ENCODE measurements around the gene CCDC157. TPM values are rescaled to one million over a fixed set of nuclear protein-coding genes. Genes with fewer than 3 reads are reported as not detected.

Gene CCDC157
- polyA plus RNA-seq, 3 donors, result 0.50 to 3.7 (median 0.54) TPM

DNA sequence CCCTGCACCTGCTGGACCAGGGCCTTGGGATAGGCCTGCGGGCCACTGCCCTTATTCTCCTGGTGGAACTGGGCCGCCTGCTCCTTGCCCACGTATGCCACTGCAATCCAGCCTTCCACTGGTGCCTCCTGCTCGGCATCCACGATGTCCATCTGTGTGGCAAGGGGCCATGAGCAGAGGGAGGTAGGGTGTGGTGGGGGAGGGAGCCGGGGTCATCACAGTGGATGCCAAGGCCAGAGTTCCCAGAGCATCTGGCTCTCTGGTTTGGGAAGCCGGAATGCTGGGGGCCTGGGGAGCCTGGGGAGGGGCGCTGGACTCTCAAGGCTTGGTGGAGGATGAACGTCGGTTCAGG lies 29.8 kb downstream of the CCDC157 start:
- Histone ChIP-seq H4K20me1 (ENCODE audit: insufficient read depth, low read length) (no peaks in the 10 kb centered on the region), H3K36me3 (replicated peaks in 1 of 2; ENCODE audit: control insufficient read depth in 1 of 2, insufficient read depth in 2 of 2, low read length in 2 of 2) (peaks cover 0 to 15% of the 10 kb centered on the region in 2 donors), H3K4me1 (ENCODE audit: control insufficient read depth in 1 of 2, insufficient read depth in 2 of 2, low read length in 2 of 2) (peaks cover 10% of the 10 kb centered on the region in 2 donors), H3K9ac (ENCODE audit: insufficient read depth, low read length, poor library complexity, severe bottlenecking) (peak overlapping the region; percentile 55), H3K27ac (ENCODE audit: low read depth in 1 of 2, low read length in 2 of 2) (no peak overlapping the region), H2AFZ (ENCODE audit: insufficient read depth, low read depth, low read length, poor library complexity, severe bottlenecking) (peak overlapping the region; percentile 86), H3K4me3 (replicated peaks in 1 of 3; ENCODE audit: low read depth in 2 of 3, low read length in 3 of 3) (peak overlapping the region; percentile 14 to 75 (median 51)), H3K79me2 (ENCODE audit: insufficient read depth, low read length) (no peaks in the 10 kb centered on the region), H3K9me3 (replicated peaks in 1 of 2; ENCODE audit: control insufficient read depth in 1 of 2, insufficient read depth in 1 of 2, low read length in 2 of 2) (no peaks in the 10 kb centered on the region), H3K4me2 (replicated peaks; ENCODE audit: extremely low read depth, low read length, poor library complexity, severe bottlenecking) (peak overlapping the region; percentile 88), H3K27me3 (ENCODE audit: control insufficient read depth in 2 of 2, insufficient read depth in 2 of 2, low read length in 2 of 2) (no peaks in the 10 kb centered on the region)
- Mint-ChIP-seq H3K4me3 (peak overlapping the region; percentile 82 to 88), H3K4me1 (peaks cover 14% of the 10 kb centered on the region), H3K27me3 (ENCODE audit: low read depth in 3 of 3) (peaks cover 1 to 8% (median 4%) of the 10 kb centered on the region in 3 donors), H3K9me3 (peaks cover 0 to 4% (median 0%) of the 10 kb centered on the region in 7 donors), H3K36me3 (peaks cover 7 to 8% of the 10 kb centered on the region in 2 donors), H3K27ac (peak overlapping the region in 5 of 7 donors; percentile 60 to 85 (median 80))
- 32% methylated on average over 10 of the region's 10 CpGs for WGBS (ENCODE audit: insufficient coverage)
- intact Hi-C loops (cut with micrococcal nuclease), result loop anchor here (1.0 to 5.0 kb wide), 5 partner anchors 30 to 279 kb away; partner anchors contain the start of genes CASTOR1 (in 1 of the 2), CCDC157 (in 1 of the 2), MTFP1 (in 1 of the 2) and SF3A1 (in 1 of the 2)
- TF ChIP-seq, protein P1, sequence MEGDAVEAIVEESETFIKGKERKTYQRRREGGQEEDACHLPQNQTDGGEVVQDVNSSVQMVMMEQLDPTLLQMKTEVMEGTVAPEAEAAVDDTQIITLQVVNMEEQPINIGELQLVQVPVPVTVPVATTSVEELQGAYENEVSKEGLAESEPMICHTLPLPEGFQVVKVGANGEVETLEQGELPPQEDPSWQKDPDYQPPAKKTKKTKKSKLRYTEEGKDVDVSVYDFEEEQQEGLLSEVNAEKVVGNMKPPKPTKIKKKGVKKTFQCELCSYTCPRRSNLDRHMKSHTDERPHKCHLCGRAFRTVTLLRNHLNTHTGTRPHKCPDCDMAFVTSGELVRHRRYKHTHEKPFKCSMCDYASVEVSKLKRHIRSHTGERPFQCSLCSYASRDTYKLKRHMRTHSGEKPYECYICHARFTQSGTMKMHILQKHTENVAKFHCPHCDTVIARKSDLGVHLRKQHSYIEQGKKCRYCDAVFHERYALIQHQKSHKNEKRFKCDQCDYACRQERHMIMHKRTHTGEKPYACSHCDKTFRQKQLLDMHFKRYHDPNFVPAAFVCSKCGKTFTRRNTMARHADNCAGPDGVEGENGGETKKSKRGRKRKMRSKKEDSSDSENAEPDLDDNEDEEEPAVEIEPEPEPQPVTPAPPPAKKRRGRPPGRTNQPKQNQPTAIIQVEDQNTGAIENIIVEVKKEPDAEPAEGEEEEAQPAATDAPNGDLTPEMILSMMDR (IDR thresholded peaks at IDR 0.05), result no peak
- DNase-seq, result no peak

- Mint-ChIP-seq H3K4me1 (peaks cover 14% of the 10 kb centered on the region), H3K27ac (peak within 1 kb of the TSS in 6 of 7 donors; percentile 60 to 88 (median 80)), H3K36me3 (peaks cover 5 to 7% of the 10 kb centered on the region in 2 donors), H3K4me3 (peak within 1 kb of the TSS; percentile 82 to 88), H3K9me3 (peaks cover 0 to 4% (median 0%) of the 10 kb centered on the region in 7 donors), H3K27me3 (ENCODE audit: low read depth in 3 of 3) (peaks cover 3 to 8% (median 4%) of the 10 kb centered on the region in 3 donors)
- 0% methylated on average over 90 of the region's 95 CpGs for WGBS (ENCODE audit: insufficient coverage)
- DNase-seq, result peak; percentile 76 to 82 (median 81)
- peaks cover 10% of the 10 kb centered on the region in 2 donors for H3K4me1 ChIP-seq (ENCODE audit: control insufficient read depth in 1 of 2, insufficient read depth in 2 of 2, low read length in 2 of 2)
- peaks cover 0 to 13% of the 10 kb centered on the region in 2 donors for H3K36me3 ChIP-seq (replicated peaks in 1 of 2; ENCODE audit: control insufficient read depth in 1 of 2, insufficient read depth in 2 of 2, low read length in 2 of 2)
- peak within 1 kb of the TSS; percentile 55 for H3K9ac ChIP-seq (ENCODE audit: insufficient read depth, low read length, poor library complexity, severe bottlenecking)
- peak within 1 kb of the TSS; percentile 14 to 75 (median 51) for H3K4me3 ChIP-seq (replicated peaks in 1 of 3; ENCODE audit: low read depth in 2 of 3, low read length in 3 of 3)
- H3K27ac ChIP-seq (ENCODE audit: low read depth in 1 of 2, low read length in 2 of 2), result no peak within 1 kb of the TSS
- peak within 1 kb of the TSS; percentile 86 for H2AFZ ChIP-seq (ENCODE audit: insufficient read depth, low read depth, low read length, poor library complexity, severe bottlenecking)
- H3K27me3 ChIP-seq (ENCODE audit: control insufficient read depth in 2 of 2, insufficient read depth in 2 of 2, low read length in 2 of 2), result no peaks in the 10 kb centered on the region
- peak within 1 kb of the TSS; percentile 88 for H3K4me2 ChIP-seq (replicated peaks; ENCODE audit: extremely low read depth, low read length, poor library complexity, severe bottlenecking)
- H3K9me3 ChIP-seq (replicated peaks in 1 of 2; ENCODE audit: control insufficient read depth in 1 of 2, insufficient read depth in 1 of 2, low read length in 2 of 2), result no peaks in the 10 kb centered on the region
- TF ChIP-seq, protein P1 (IDR thresholded peaks at IDR 0.05), result peak; percentile 97
- H3K79me2 ChIP-seq (ENCODE audit: insufficient read depth, low read length), result no peaks in the 10 kb centered on the region
- no peaks in the 10 kb centered on the region for H4K20me1 ChIP-seq (ENCODE audit: insufficient read depth, low read length)
- intact Hi-C loops (cut with micrococcal nuclease), result loop anchor here (1.0 to 5.0 kb wide), 5 partner anchors 30 to 280 kb away; partner anchors contain the start of genes CASTOR1 (in 1 of the 2), CCDC157 (in 1 of the 2), MTFP1 (in 1 of the 2) and SF3A1 (in 1 of the 2)
These were observed 30.4 kb downstream of the CCDC157 start, which contains the start of gene RNF215 for GRCh38 chr22:30386960-30387827. Gene RNF215 (minus strand): TSS chr22:30387411. CDS start chr22:30387313, 98 bp downstream.
